Stomach (tissue), 9 donors: ENCODE data around the gene C11orf21. TPM values are rescaled to one million over a fixed set of nuclear protein-coding genes. Genes with fewer than 3 reads are reported as not detected.
A peak's percentile ranks its signal among the peaks of the same experiment; 100 is the strongest.

Experiments
- DNase-seq, 2 donors: peaks; one replicate each; pipeline versions ENCODE4 v3.0.0 to v3.0.0-alpha.2; 2013 to 2019
- H3K27ac ChIP-seq, 5 donors: fragments of 200-600 bp in 4 of 5; sonication (generic) in 4 of 5; one replicate each; pipeline ENCODE4 v1.5.1; 2013 to 2019; ENCODE audit warnings: mild to moderate bottlenecking in 1 of 5, moderate library complexity in 1 of 5
- H3K27me3 ChIP-seq, 3 donors: fragments of 200-600 bp; sonication (generic); one replicate each; pipeline ENCODE4 v1.5.1; 2017 to 2019; ENCODE audit warnings: mixed run types in 1 of 3
- H3K36me3 ChIP-seq, 4 donors: fragments of 200-600 bp; sonication (generic); 1 replicate in 3 of 4; 2 replicates in 1 of 4; pipeline ENCODE4 v1.5.1; 2016 to 2019
- H3K4me1 ChIP-seq, 4 donors: fragments of 200-600 bp; sonication (generic); one replicate each; pipeline ENCODE4 v1.5.1; 2016 to 2019
- H3K4me3 ChIP-seq, 4 donors: fragments of 200-600 bp; sonication (generic) in 3 of 4; one replicate each; pipeline ENCODE4 v1.5.1; 2016 to 2019; ENCODE audit warnings: mild to moderate bottlenecking in 1 of 4
- H3K9me3 ChIP-seq, 4 donors: fragments of 200-600 bp; sonication (generic); one replicate each; pipeline ENCODE4 v1.5.1; 2016 to 2019
- CTCF ChIP-seq, 7 experiments: fragments of 450-650 bp in 4 of 7; fragments of 200-600 bp in 3 of 7; sonication (generic) in 3 of 7; IDR thresholded peaks; one replicate each; pipeline ENCODE4 v1.5.1; 2016 to 2019; ENCODE audit warnings: antibody characterized with exemption in 7 of 7, control low read depth in 2 of 7, mild to moderate bottlenecking in 1 of 7
- EP300 ChIP-seq: sonication (generic); formaldehyde crosslinking; IDR thresholded peaks from one replicate; pipeline ENCODE4 v1.6.1; 2017; ENCODE audit warnings: antibody characterized with exemption
- POLR2A ChIP-seq, 4 donors: fragments of 450-650 bp; IDR thresholded peaks; one replicate each; pipeline ENCODE4 v1.6.1; 2016; ENCODE audit warnings: antibody characterized with exemption in 4 of 4, control low read depth in 2 of 4, mild to moderate bottlenecking in 1 of 4, moderate library complexity in 1 of 4
- POLR2AphosphoS5 ChIP-seq, 3 donors: sonication (generic); formaldehyde crosslinking; IDR thresholded peaks; one replicate each; pipeline ENCODE4 v1.6.1; 2016; ENCODE audit warnings: antibody characterized with exemption in 3 of 3
- WGBS, 5 donors: extraction: QIAGEN DNeasy Blood & Tissue Kit in 3 of 5; methylation state at CpG; one replicate each; pipeline versions ENCODE4 v1.1.5 to v1.1.7; 2013 to 2018; 5-methylcytosine and 5-hydroxymethylcytosine counted together
- intact Hi-C: fragments of 100-400 bp; cut with DNase I; formaldehyde crosslinking; loops from one replicate; pipeline ENCODE4 v1.15.1; 2023; ENCODE audit warnings: low total_unique reads
- polyA plus RNA-seq, 3 donors: library from polyadenylated mRNA; stranded (reverse); fragments of 200-250 nt; gene quantifications; one replicate each; pipeline ENCODE4 v1.2.3, GENCODE V29; 2013
- total RNA-seq, 5 donors: library from RNA; depleted of rRNA; stranded (reverse); fragments of >200 nt; gene quantifications; one replicate each; pipeline versions ENCODE4 v1.1.0 to v1.2.3, GENCODE V29; 2014 to 2016
- donor health status: healthy with polysubstance abuse.
- donor health status: Bipolar disorder and iron deficiency.
- donor health status: healthy.

Gene C11orf21
- total and polyA plus RNA-seq, 8 donors, result 0.61 to 1.8 (median 0.82) TPM; not detected in 2

- peak; percentile 10 to 18 for DNase-seq
- Histone ChIP-seq H3K36me3 (no peaks in the 10 kb centered on the region), H3K27me3 (peaks cover 10 to 54% (median 27%) of the 10 kb centered on the region in 3 donors), H3K4me3 (no peak overlapping the region), H3K9me3 (no peaks in the 10 kb centered on the region), H3K4me1 (peaks cover 24 to 40% (median 33%) of the 10 kb centered on the region in 4 donors), H3K27ac (peak overlapping the region in 2 of 5 donors; percentile 38 to 77)
- WGBS, 5 donors, result 67 to 79% (median 77%) methylated on average over 23 to 24 of the region's 24 CpGs
- intact Hi-C loops, result no loop called here
- TF ChIP-seq POLR2A (IDR thresholded peaks at IDR 0.05) (no peak), POLR2AphosphoS5 (IDR thresholded peaks at IDR 0.05) (no peak), EP300 (no peak), CTCF (IDR thresholded peaks at IDR 0.05) (no peak)
These were observed 35.7 kb downstream of the C11orf21 start for GRCh38 chr11:2265854-2266585.

DNA sequence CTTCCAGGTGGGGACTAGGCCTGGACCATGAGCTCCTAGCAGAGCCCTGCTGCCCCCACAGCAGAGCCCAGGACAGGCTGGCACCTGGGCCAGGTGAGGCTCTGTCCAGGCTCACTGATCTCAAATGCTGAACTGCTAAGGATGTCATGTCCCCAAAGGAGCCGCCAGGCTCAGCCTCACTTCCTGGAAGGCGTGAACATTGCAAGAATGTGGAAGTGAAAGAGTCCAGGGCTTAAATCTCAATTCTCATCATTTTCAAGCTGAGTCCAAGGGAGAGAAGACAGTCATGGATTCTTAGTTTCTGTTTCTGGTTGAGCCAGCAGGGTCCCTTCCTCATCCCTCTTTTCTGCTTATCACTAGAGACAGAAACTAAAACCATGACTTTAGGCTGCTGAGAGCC is 36.3 kb downstream of the C11orf21 start:
- TF ChIP-seq POLR2AphosphoS5 (IDR thresholded peaks at IDR 0.05) (no peak), CTCF (IDR thresholded peaks at IDR 0.05) (no peak), EP300 (no peak), POLR2A (IDR thresholded peaks at IDR 0.05) (no peak)
- peaks cover 4 to 54% (median 21%) of the 10 kb centered on the region in 3 donors for H3K27me3 ChIP-seq
- intact Hi-C loops, result no loop called here
- peak; percentile 27 to 59 for DNase-seq
- H3K4me1 ChIP-seq, result peaks cover 18 to 34% (median 27%) of the 10 kb centered on the region in 4 donors
- no peaks in the 10 kb centered on the region for H3K9me3 ChIP-seq
- no peaks in the 10 kb centered on the region for H3K36me3 ChIP-seq
- 20 to 38% (median 30%) methylated on average over 2 of the region's 2 CpGs for WGBS, 5 donors
- no peak overlapping the region for H3K4me3 ChIP-seq
- peak overlapping the region in 2 of 5 donors; percentile 38 to 77 for H3K27ac ChIP-seq

GRCh38 chr11:2264366-2265053 is 37.2 kb downstream of the C11orf21 start:
- WGBS, 5 donors, result 83 to 94% (median 90%) methylated on average over 22 of the region's 22 CpGs
- no peak overlapping the region for H3K27ac ChIP-seq
- intact Hi-C loops, result no loop called here
- peaks cover 9 to 25% (median 18%) of the 10 kb centered on the region in 4 donors for H3K4me1 ChIP-seq
- no peaks in the 10 kb centered on the region for H3K36me3 ChIP-seq
- no peak overlapping the region for H3K4me3 ChIP-seq
- H3K9me3 ChIP-seq, result no peaks in the 10 kb centered on the region
- no peak for DNase-seq
- TF ChIP-seq POLR2AphosphoS5 (IDR thresholded peaks at IDR 0.05) (no peak), EP300 (no peak), POLR2A (IDR thresholded peaks at IDR 0.05) (no peak), CTCF (IDR thresholded peaks at IDR 0.05) (no peak)
- peaks cover 0 to 50% (median 12%) of the 10 kb centered on the region in 3 donors for H3K27me3 ChIP-seq

GRCh38 chr11:2263724-2264360 is 37.9 kb downstream of the C11orf21 start:
- no peak for DNase-seq
- H3K9me3 ChIP-seq, result no peaks in the 10 kb centered on the region

More at GRCh38 chr11:2263724-2264360, 37.9 kb downstream of the C11orf21 start:
- Histone ChIP-seq H3K4me3 (no peak overlapping the region), H3K27ac (no peak overlapping the region), H3K27me3 (peaks cover 0 to 43% (median 5%) of the 10 kb centered on the region in 3 donors), H3K36me3 (no peaks in the 10 kb centered on the region), H3K4me1 (peaks cover 2 to 19% (median 11%) of the 10 kb centered on the region in 4 donors)
- TF ChIP-seq EP300, result no peak
- TF ChIP-seq POLR2AphosphoS5 (IDR thresholded peaks at IDR 0.05), result no peak
- TF ChIP-seq CTCF (IDR thresholded peaks at IDR 0.05), result no peak
- no peak for TF ChIP-seq POLR2A (IDR thresholded peaks at IDR 0.05)
- WGBS, 5 donors, result 92 to 96% (median 93%) methylated on average over 7 to 13 of the region's 13 CpGs
- intact Hi-C loops, result no loop called here
